Activated CD4-positive, alpha-beta T cell treated with anti-CD3 and anti-CD28 coated beads for 36 hours (primary cell): ENCODE data around the gene ENPP3. TPM values are rescaled to one million over a fixed set of nuclear protein-coding genes. Genes with fewer than 3 reads are reported as not detected.
"Not testable (repeated sequence)": the region's sequence is repeated elsewhere in the genome, so short reads cannot be mapped to it uniquely, and the experiment has no call there.

ENCODE experiments used
- ATAC-seq: fragments of 200-7000 bp; cut with Tn5 transposase; one replicate; pipeline ENCODE4 v1.10.0; 2021; ENCODE audit warnings: mild to moderate bottlenecking, moderate library complexity
- CTCF ChIA-PET: fragments of 350-600 bp; sonication (Branson Sonifier 250); formaldehyde crosslinking; loops from one replicate; lab custom pipeline; 2021; ENCODE audit warnings: antibody characterized with exemption; lab: Charles Lee
- POLR2A ChIA-PET: fragments of 350-600 bp; sonication (Branson Sonifier 250); formaldehyde crosslinking; loops from one replicate; lab custom pipeline; 2021; ENCODE audit warnings: antibody characterized with exemption, inconsistent platforms; lab: Charles Lee
- DNase-seq: peaks from one replicate; pipeline ENCODE4 v3.0.0-alpha.2; 2020
- H3K27ac Mint-ChIP-seq: one replicate; pipeline ENCODE4 v1.8.0; 2021; ENCODE audit warnings: mixed read lengths
- H3K27me3 Mint-ChIP-seq: one replicate; pipeline ENCODE4 v1.8.0; 2021; ENCODE audit warnings: mixed read lengths
- H3K36me3 Mint-ChIP-seq: one replicate; pipeline ENCODE4 v1.8.0; 2021; ENCODE audit warnings: low read depth, mixed read lengths
- H3K4me1 Mint-ChIP-seq: one replicate; pipeline ENCODE4 v1.8.0; 2021; ENCODE audit warnings: mixed read lengths
- H3K4me3 Mint-ChIP-seq: one replicate; pipeline ENCODE4 v1.8.0; 2021; ENCODE audit warnings: mild to moderate bottlenecking, moderate library complexity, mixed read lengths
- H3K9me3 Mint-ChIP-seq: one replicate; pipeline ENCODE4 v1.8.0; 2021; ENCODE audit warnings: low read depth, mixed read lengths
- intact Hi-C, 2 experiments: fragments of 100-400 bp; cut with DNase I in 1 of 2; cut with micrococcal nuclease in 1 of 2; formaldehyde crosslinking; loops; one replicate each; pipeline versions ENCODE4 v1.14.2 to v1.15.1; 2022 to 2024; cut with DNase I, micrococcal nuclease
- total RNA-seq, 2 experiments: library from RNA; stranded (reverse); gene quantifications; one replicate each; pipeline ENCODE4 v1.2.3, GENCODE V29; 2021

The ENPP3 gene
- total RNA-seq, 2 experiments from 2014 or later = 0.57 to 0.58 TPM

- Mint-ChIP-seq H3K4me3 (no peak overlapping the region), H3K27ac (no peak overlapping the region), H3K27me3 (peaks cover 4% of the 10 kb centered on the region), H3K4me1 (no peaks in the 10 kb centered on the region), H3K9me3 (no peaks in the 10 kb centered on the region), H3K36me3 (no peaks in the 10 kb centered on the region)
- ChIA-PET CTCF (no interaction called here), POLR2A (no interaction called here)
- ATAC-seq = no peak
- intact Hi-C loops = no loop called here
- no peak for DNase-seq
These were observed 99.7 kb downstream of the ENPP3 start for GRCh38 chr6:131736811-131737210.

DNA sequence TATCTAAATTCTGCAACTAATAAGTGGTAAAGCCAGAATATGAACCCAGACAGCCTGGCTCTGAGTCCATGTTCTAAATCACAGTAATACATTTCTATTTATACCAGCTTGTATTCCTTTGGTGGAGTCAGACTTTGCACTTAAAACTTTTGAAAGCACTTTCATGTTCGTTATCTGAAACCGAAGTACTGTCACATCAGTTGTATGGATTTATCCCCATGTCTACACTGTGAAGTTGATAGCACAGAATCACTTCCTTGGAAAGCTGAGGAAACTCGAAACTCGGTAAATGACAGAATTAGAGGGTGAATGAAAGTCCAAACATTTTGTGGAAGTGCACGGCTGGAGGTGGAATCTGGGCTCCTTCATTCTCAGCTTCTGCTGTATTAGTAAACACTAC is 102.0 kb downstream of the ENPP3 start:
- no peak for DNase-seq
- Mint-ChIP-seq H3K9me3 (no peaks in the 10 kb centered on the region), H3K27me3 (peaks cover 8% of the 10 kb centered on the region), H3K36me3 (no peaks in the 10 kb centered on the region), H3K27ac (no peak overlapping the region), H3K4me3 (no peak overlapping the region), H3K4me1 (no peaks in the 10 kb centered on the region)
- intact Hi-C loops = no loop called here
- POLR2A ChIA-PET = no interaction called here
- CTCF ChIA-PET = no interaction called here
- ATAC-seq = no peak

DNA sequence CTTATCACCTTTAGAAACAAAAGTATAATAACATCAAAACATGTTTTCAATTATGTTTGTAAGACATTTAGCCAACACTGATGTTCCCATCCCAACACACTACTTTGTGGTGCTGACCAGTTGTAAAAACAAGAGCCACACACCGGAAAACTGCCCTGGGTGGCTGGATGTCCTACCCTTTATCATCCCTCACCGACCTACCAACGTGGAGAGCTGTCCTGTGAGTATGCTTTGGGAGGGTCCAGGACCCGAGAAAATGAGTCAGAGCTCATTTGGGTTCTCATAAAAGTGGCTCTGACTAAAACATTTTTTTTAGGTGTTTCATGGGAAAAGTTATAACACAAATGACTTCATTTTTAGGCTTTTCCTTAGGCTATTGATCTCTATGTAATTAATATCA is 103.1 kb downstream of the ENPP3 start:
- no peaks in the 10 kb centered on the region for H3K9me3 Mint-ChIP-seq
- no peak for DNase-seq
- no peak for ATAC-seq
- POLR2A ChIA-PET = interaction anchor here (0.7 kb wide), 1 partner anchor 32 kb away, joined by 4 read pairs; no protein-coding TSS in a partner anchor
- peaks cover 9% of the 10 kb centered on the region for H3K27me3 Mint-ChIP-seq
- CTCF ChIA-PET = no interaction called here
- no peaks in the 10 kb centered on the region for H3K4me1 Mint-ChIP-seq
- H3K27ac Mint-ChIP-seq = no peak overlapping the region
- intact Hi-C loops = no loop called here
- no peaks in the 10 kb centered on the region for H3K36me3 Mint-ChIP-seq
- no peak overlapping the region for H3K4me3 Mint-ChIP-seq

- no peak for ATAC-seq
- CTCF ChIA-PET = no interaction called here
These were observed 104.7 kb downstream of the ENPP3 start for GRCh38 chr6:131741688-131742393.

DNA sequence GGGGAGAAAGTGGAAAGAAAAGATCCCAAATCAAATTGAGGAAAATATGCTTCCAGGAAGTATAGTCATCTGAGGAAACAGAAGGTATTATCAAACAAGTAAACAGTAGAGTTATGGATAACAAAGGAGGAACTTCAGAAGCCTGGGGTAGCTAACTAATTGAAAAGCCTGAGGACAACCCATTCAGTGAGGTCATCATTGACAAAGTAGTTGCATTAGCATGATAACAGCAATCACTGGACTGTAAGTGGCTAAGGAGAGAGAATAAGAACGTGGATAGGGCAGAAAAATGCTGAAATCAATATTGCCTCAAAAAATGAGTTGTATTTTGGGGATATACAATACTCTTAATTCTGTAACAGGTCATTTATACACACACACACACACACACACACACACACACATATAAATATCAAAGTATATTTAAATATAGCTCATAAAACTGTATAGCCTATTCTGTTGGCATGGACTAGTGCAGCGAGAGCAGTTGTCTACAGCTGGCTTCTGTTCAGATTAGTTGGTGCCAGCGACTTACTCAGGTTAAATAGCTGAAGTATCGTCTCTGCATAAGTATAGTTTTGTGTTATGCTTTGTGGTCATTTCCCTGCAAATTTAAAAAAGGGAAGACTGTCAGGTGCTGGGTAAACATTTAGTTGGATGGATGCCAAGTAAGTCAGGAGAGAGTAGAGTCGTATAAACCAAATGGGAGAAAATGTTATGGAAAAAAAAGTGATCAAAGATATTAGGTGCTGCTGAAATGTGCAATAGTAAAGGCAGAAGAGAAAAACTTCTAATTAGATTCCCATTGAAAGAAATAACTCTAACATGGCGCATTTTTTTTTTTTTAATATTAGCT is 107.6 kb downstream of the ENPP3 start:
- no peaks in the 10 kb centered on the region for H3K9me3 Mint-ChIP-seq
- no peaks in the 10 kb centered on the region for H3K4me1 Mint-ChIP-seq
- CTCF ChIA-PET = no interaction called here
- H3K4me3 Mint-ChIP-seq = no peak overlapping the region
- H3K27ac Mint-ChIP-seq = no peak overlapping the region
- no peak for DNase-seq
- ATAC-seq = no peak
- H3K36me3 Mint-ChIP-seq = no peaks in the 10 kb centered on the region
- POLR2A ChIA-PET = no interaction called here
- intact Hi-C loops = no loop called here
- H3K27me3 Mint-ChIP-seq = peaks cover 9% of the 10 kb centered on the region

More at GRCh38 chr6:131741688-131742393, 104.7 kb downstream of the ENPP3 start:
- Mint-ChIP-seq H3K4me1 (no peaks in the 10 kb centered on the region), H3K9me3 (no peaks in the 10 kb centered on the region), H3K4me3 (no peak overlapping the region), H3K36me3 (no peaks in the 10 kb centered on the region), H3K27me3 (peaks cover 9% of the 10 kb centered on the region), H3K27ac (no peak overlapping the region)
- no peak for DNase-seq
- intact Hi-C loops = no loop called here
- POLR2A ChIA-PET = no interaction called here

DNA sequence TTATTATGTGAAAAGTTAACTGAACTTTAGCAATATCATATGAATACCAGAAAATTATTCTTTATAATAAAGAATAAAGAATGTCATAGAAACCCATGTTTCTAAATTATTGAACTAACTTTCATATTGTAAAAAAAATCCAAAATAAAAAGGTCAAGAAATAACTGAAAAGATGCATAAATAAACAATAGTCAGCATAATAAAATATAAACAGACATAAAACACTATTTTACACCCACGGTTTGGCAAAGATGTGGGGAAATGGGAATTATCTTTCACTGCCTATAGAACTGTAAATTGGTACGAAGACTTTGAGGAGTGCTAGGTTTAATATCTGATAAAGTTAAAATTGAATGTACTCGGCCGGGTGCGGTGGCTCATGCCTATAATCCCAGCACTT is 108.4 kb downstream of the ENPP3 start:
- H3K4me3 Mint-ChIP-seq = no peak overlapping the region
- no peaks in the 10 kb centered on the region for H3K4me1 Mint-ChIP-seq
- H3K9me3 Mint-ChIP-seq = no peaks in the 10 kb centered on the region
- no peak overlapping the region for H3K27ac Mint-ChIP-seq
- POLR2A ChIA-PET = no interaction called here
- H3K27me3 Mint-ChIP-seq = peaks cover 9% of the 10 kb centered on the region
- H3K36me3 Mint-ChIP-seq = no peaks in the 10 kb centered on the region
- CTCF ChIA-PET = no interaction called here
- ATAC-seq (no peak), DNase-seq (no peak)
- intact Hi-C loops = no loop called here

DNA sequence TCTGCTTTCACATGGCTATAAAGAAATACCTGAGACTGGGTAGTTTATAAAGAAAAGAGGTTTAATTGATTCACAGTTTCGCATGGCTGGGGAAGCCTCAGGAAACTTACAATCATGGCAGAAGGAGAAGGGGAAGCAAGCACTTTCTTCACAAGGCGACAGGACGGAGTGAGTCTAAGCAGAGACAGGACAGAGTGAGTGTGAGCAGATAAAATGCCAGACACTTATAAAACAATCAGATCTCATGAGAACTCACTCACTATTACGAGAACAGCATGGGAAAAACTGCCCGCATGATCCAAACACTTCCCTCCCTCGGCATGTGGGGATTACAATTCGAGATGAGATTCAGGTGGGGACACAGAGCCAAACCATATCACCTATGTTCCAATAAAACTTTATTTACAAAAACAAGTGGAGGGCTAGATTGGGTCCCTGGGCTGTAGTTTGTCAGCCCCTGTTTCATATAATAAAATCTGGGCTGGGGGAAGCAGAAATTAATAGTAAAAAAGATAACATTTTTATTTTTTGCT is 110.8 kb downstream of the ENPP3 start:
- H3K36me3 Mint-ChIP-seq = no peaks in the 10 kb centered on the region
- intact Hi-C loops = no loop called here
- H3K4me3 Mint-ChIP-seq = no peak overlapping the region
- ChIA-PET POLR2A (no interaction called here), CTCF (no interaction called here)
- H3K27me3 Mint-ChIP-seq = peaks cover 2% of the 10 kb centered on the region
- no peaks in the 10 kb centered on the region for H3K9me3 Mint-ChIP-seq
- ATAC-seq (no peak), DNase-seq (no peak)
- no peaks in the 10 kb centered on the region for H3K4me1 Mint-ChIP-seq
- H3K27ac Mint-ChIP-seq = no peak overlapping the region

- Mint-ChIP-seq H3K9me3 (no peaks in the 10 kb centered on the region), H3K4me3 (no peak overlapping the region), H3K27me3 (peaks cover 5% of the 10 kb centered on the region), H3K27ac (no peak overlapping the region), H3K4me1 (no peaks in the 10 kb centered on the region), H3K36me3 (no peaks in the 10 kb centered on the region)
- POLR2A ChIA-PET = no interaction called here
- DNase-seq (no peak), ATAC-seq (no peak)
- CTCF ChIA-PET = no interaction called here
- intact Hi-C loops = no loop called here
These were observed 111.9 kb downstream of the ENPP3 start for GRCh38 chr6:131749023-131749422.

DNA sequence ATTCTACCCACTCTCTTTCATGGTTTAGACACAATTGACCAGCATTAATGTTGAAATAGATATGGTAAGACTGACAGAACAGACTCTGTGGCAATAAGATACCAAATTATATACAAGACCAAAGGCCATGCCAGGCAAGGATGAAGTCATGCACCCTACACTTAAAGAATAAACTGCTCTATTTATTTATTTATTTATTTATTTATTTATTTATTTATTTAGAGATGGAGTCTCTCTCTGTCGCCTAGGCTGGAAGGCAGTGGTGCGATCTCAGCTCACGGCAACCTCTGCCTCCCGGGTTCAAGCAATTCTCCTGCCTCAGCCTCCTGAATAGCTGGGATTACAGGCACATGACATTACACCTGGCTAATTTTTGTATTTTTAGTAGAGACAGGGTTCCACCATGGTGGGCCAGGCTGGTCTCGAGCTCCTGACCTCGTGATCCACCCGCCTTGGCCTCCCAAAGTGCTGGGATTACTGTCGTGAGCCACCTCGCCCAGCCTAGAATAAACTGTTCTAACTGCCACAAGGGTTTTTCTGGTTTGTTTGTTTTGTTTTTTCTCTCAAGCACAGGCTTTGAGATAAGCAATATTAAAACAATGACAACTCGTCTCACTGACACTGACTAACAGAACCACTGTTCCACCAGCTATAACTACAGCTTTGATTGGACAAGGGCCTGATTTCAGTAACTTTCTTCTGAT is 114.1 kb downstream of the ENPP3 start:
- H3K9me3 Mint-ChIP-seq, intact Hi-C loops, POLR2A ChIA-PET, H3K27ac Mint-ChIP-seq, H3K4me3 Mint-ChIP-seq, ATAC-seq, H3K4me1 Mint-ChIP-seq, DNase-seq, H3K36me3 Mint-ChIP-seq: not testable (repeated sequence)
- peaks cover 12% of the 10 kb centered on the region for H3K27me3 Mint-ChIP-seq
- CTCF ChIA-PET = interaction anchor here (0.6 kb wide), 1 partner anchor 89 kb away, joined by 3 read pairs; no protein-coding TSS in a partner anchor

DNA sequence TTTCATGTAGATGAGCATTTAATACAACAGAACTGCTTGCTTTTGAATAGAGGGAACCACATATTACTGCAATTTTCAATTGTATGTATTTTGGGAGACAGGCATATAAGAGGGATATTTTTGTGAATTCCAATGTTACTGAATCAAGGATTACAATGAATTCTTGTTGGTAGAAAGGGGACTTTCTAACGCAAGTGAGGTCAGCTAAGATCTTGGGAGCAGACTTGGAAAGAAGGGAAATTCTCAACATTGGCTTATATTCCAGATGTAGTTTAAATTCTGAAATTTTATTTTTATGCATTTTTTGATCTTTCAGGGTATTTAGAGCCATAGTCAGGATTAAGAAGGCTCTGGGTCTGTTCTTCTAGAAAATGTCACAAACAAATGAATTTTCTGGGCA is 117.0 kb downstream of the ENPP3 start:
- Mint-ChIP-seq H3K9me3 (no peaks in the 10 kb centered on the region), H3K4me1 (no peaks in the 10 kb centered on the region), H3K4me3 (no peak overlapping the region), H3K36me3 (no peaks in the 10 kb centered on the region), H3K27me3 (peaks cover 18% of the 10 kb centered on the region), H3K27ac (no peak overlapping the region)
- ChIA-PET CTCF (no interaction called here), POLR2A (no interaction called here)
- intact Hi-C loops = no loop called here
- no peak for DNase-seq
- no peak for ATAC-seq

- intact Hi-C loops = no loop called here
- Mint-ChIP-seq H3K4me1 (no peaks in the 10 kb centered on the region), H3K4me3 (no peak overlapping the region), H3K27ac (no peak overlapping the region), H3K9me3 (no peaks in the 10 kb centered on the region), H3K36me3 (no peaks in the 10 kb centered on the region), H3K27me3 (peaks cover 18% of the 10 kb centered on the region)
- no peak for ATAC-seq
- DNase-seq = no peak
- ChIA-PET POLR2A (no interaction called here), CTCF (interaction anchor here (0.6 kb wide), 1 partner anchor 17 kb away, joined by 3 read pairs; no protein-coding TSS in a partner anchor)
These were observed 117.8 kb downstream of the ENPP3 start for GRCh38 chr6:131754715-131755567.
